Thyroid gland (tissue), 4 donors: ENCODE measurements around the gene TREH. TPM values are rescaled to one million over a fixed set of nuclear protein-coding genes. Genes with fewer than 3 reads are reported as not detected.
"Not testable (repeated sequence)": the region's sequence is repeated elsewhere in the genome, so short reads cannot be mapped to it uniquely, and the experiment has no call there.

Source experiments
- DNase-seq, 2 donors: peaks; one replicate each; pipeline ENCODE4 v3.0.0-alpha.2; 2019
- H3K27ac ChIP-seq, 3 donors: fragments of 200-600 bp; sonication (generic); 1 replicate in 2 of 3; 2 replicates in 1 of 3; pipeline ENCODE4 v1.5.1; 2016 to 2019; ENCODE audit warnings: mild to moderate bottlenecking in 1 of 3, moderate library complexity in 1 of 3
- H3K27me3 ChIP-seq: fragments of 200-600 bp; sonication (generic); one replicate; pipeline ENCODE4 v1.5.1; 2019
- H3K36me3 ChIP-seq, 2 donors: fragments of 200-600 bp; sonication (generic); one replicate each; pipeline ENCODE4 v1.5.1; 2016 to 2019
- H3K4me1 ChIP-seq, 2 donors: fragments of 200-600 bp; sonication (generic); one replicate each; pipeline ENCODE4 v1.5.1; 2017 to 2019
- H3K4me3 ChIP-seq, 3 donors: fragments of 200-600 bp; sonication (generic); replicated peaks in 1 of 3; 1 replicate in 2 of 3; 2 replicates in 1 of 3; pipeline ENCODE4 v1.5.1; 2016; ENCODE audit warnings: mild to moderate bottlenecking in 1 of 3
- H3K9me3 ChIP-seq: fragments of 200-600 bp; sonication (generic); one replicate; pipeline ENCODE4 v1.5.1; 2017
- POLR2A ChIP-seq, 2 donors: fragments of 450-650 bp; IDR thresholded peaks; one replicate each; pipeline ENCODE4 v1.6.1; 2017; ENCODE audit warnings: antibody characterized with exemption in 2 of 2, mild to moderate bottlenecking in 2 of 2, moderate library complexity in 1 of 2
- WGBS, 2 donors: methylation state at CpG; one replicate each; pipeline ENCODE4 v1.1.5; 2017; 5-methylcytosine and 5-hydroxymethylcytosine counted together
- intact Hi-C: fragments of 100-400 bp; cut with DNase I; formaldehyde crosslinking; loops from one replicate; pipeline ENCODE4 v1.15.1; 2023
- total RNA-seq, 4 donors: library from RNA; depleted of rRNA; stranded (reverse); fragments of >200 nt; gene quantifications; one replicate each; pipeline ENCODE4 v1.2.3, GENCODE V29; 2016
- TF ChIP-seq, protein P1 (sequence below), 6 experiments: fragments of 200-600 bp in 3 of 6; fragments of 450-650 bp in 3 of 6; sonication (generic) in 3 of 6; IDR thresholded peaks; one replicate each; pipeline ENCODE4 v1.5.1; 2016 to 2019; ENCODE audit warnings: antibody characterized with exemption in 6 of 6, mild to moderate bottlenecking in 2 of 6, inconsistent platforms in 1 of 6, moderate library complexity in 1 of 6

TREH gene
- total RNA-seq, 4 donors from 2014 or later = not detected

DNA sequence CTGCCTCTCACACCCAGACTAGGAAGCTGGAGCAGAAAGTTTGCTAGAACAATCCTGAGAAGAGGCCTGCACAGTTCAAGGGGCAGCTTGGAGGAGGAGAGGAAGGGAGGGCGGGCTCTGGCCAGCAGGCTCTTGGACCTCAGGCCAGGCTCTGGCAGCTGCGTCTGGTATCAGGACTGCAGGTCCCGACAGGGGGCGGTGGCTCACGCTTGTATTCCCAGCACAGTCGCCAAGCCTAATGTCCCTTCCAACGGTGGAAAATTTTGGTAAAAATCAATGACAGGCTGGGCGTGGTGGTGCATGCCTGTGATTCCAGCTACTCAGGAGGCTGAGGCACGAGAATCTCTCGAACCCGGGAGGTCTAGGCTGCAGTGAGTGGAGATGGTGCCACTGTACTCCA is 542 bp downstream of the TREH start:
- H3K27me3 ChIP-seq, H3K4me3 ChIP-seq, H3K9me3 ChIP-seq, H3K36me3 ChIP-seq, H3K27ac ChIP-seq, intact Hi-C loops: not testable (repeated sequence)
- peaks cover 3 to 11% of the 10 kb centered on the region in 2 donors for H3K4me1 ChIP-seq
- DNase-seq = peak; percentile 69 to 77
- TF ChIP-seq, protein P1, sequence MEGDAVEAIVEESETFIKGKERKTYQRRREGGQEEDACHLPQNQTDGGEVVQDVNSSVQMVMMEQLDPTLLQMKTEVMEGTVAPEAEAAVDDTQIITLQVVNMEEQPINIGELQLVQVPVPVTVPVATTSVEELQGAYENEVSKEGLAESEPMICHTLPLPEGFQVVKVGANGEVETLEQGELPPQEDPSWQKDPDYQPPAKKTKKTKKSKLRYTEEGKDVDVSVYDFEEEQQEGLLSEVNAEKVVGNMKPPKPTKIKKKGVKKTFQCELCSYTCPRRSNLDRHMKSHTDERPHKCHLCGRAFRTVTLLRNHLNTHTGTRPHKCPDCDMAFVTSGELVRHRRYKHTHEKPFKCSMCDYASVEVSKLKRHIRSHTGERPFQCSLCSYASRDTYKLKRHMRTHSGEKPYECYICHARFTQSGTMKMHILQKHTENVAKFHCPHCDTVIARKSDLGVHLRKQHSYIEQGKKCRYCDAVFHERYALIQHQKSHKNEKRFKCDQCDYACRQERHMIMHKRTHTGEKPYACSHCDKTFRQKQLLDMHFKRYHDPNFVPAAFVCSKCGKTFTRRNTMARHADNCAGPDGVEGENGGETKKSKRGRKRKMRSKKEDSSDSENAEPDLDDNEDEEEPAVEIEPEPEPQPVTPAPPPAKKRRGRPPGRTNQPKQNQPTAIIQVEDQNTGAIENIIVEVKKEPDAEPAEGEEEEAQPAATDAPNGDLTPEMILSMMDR (IDR thresholded peaks at IDR 0.05) = peak in 1 of 6 experiments; percentile 26
- WGBS, 2 donors = 32 to 34% methylated on average over 7 to 11 of the region's 11 CpGs

DNA sequence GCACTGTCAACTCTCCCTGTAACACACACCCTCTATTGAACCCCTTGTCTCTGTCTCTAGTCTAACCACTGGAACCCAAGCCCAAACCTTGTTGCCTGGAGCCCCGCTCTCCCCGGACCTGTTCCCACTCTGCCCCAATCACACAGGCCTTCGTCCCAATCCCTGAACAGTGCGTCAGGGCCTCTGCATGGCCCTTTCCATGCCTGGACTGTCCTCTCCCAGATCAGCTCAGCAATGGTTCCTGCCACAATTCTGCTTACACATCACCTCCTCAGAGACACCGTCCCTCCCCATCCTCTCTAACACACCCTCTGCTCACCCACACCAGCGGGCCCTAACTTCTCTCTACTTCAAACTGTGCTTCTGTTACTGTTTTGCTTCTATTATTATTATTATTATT is 1.5 kb downstream of the TREH start:
- H3K27ac ChIP-seq = no peak overlapping the region
- H3K36me3 ChIP-seq = no peaks in the 10 kb centered on the region
- no peak for DNase-seq
- no peaks in the 10 kb centered on the region for H3K27me3 ChIP-seq
- H3K4me3 ChIP-seq = no peak overlapping the region
- no peaks in the 10 kb centered on the region for H3K9me3 ChIP-seq
- intact Hi-C loops = no loop called here
- H3K4me1 ChIP-seq = peaks cover 3 to 11% of the 10 kb centered on the region in 2 donors
- 95 to 96% methylated on average over 6 of the region's 6 CpGs for WGBS, 2 donors
- TF ChIP-seq, protein P1 (IDR thresholded peaks at IDR 0.05) = no peak
- no peak for TF ChIP-seq POLR2A (IDR thresholded peaks at IDR 0.05)

DNA sequence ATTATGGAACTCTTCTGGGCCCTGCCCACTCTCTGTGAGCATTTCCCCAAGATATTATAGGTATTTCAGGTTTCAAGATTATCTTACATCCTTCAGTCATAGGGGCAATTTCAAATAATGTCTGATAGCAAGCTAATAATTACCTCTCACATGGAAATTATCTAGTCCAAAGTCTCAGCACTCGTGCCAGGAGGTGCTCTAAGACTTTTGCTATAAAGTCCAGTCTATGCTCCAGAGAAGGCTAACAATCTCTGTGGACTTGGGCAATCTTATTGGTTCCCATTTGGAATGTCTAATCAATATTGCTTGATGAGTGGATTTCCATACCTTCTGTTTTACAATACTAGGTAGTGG is 5.4 kb downstream of the TREH start:
- Histone ChIP-seq H3K27me3 (no peaks in the 10 kb centered on the region), H3K9me3 (no peaks in the 10 kb centered on the region), H3K36me3 (no peaks in the 10 kb centered on the region), H3K4me1 (peaks cover 0 to 4% of the 10 kb centered on the region in 2 donors), H3K4me3 (no peak overlapping the region), H3K27ac (no peak overlapping the region)
- intact Hi-C loops = no loop called here
- no peak for DNase-seq
- 91% methylated on average over 1 of the region's 1 CpG for WGBS, 2 donors
- TF ChIP-seq, protein P1 (IDR thresholded peaks at IDR 0.05) = no peak
- no peak for TF ChIP-seq POLR2A (IDR thresholded peaks at IDR 0.05)

GRCh38 chr11:118673361-118674081 is 5.9 kb downstream of the TREH start:
- H3K4me3 ChIP-seq = no peak overlapping the region
- TF ChIP-seq, protein P1 (IDR thresholded peaks at IDR 0.05) = no peak
- no peak for TF ChIP-seq POLR2A (IDR thresholded peaks at IDR 0.05)
- H3K9me3 ChIP-seq = no peaks in the 10 kb centered on the region
- intact Hi-C loops = no loop called here
- 83 to 85% methylated on average over 6 of the region's 6 CpGs for WGBS, 2 donors
- no peaks in the 10 kb centered on the region for H3K36me3 ChIP-seq
- no peak overlapping the region for H3K27ac ChIP-seq
- no peak for DNase-seq
- H3K4me1 ChIP-seq = no peaks in the 10 kb centered on the region
- H3K27me3 ChIP-seq = no peaks in the 10 kb centered on the region

- H3K27me3 ChIP-seq = no peaks in the 10 kb centered on the region
- 55 to 59% methylated on average over 1 of the region's 1 CpG for WGBS, 2 donors
- H3K9me3 ChIP-seq = no peaks in the 10 kb centered on the region
- no peak overlapping the region for H3K4me3 ChIP-seq
- H3K27ac ChIP-seq = no peak overlapping the region
- H3K36me3 ChIP-seq = no peaks in the 10 kb centered on the region
- DNase-seq = no peak
- intact Hi-C loops = no loop called here
- TF ChIP-seq, protein P1 (IDR thresholded peaks at IDR 0.05) = no peak
- no peak for TF ChIP-seq POLR2A (IDR thresholded peaks at IDR 0.05)
- H3K4me1 ChIP-seq = no peaks in the 10 kb centered on the region
Measured at GRCh38 chr11:118672846-118673245, 6.6 kb downstream of the TREH start.
